K562 (cell line): Measurements from ENCODE around the gene DCAF11. TPM values are rescaled to one million over a fixed set of nuclear protein-coding genes. Genes with fewer than 3 reads are reported as not detected.

Source experiments
- CCNT2 ChIP-seq: IDR thresholded peaks from 2 replicates; pipeline ENCODE4 v1.6.1; 2011; ENCODE audit warnings: borderline replicate concordance, low read depth, mild to moderate bottlenecking, moderate library complexity, mixed read lengths, low read length; ENCODE audit not compliant: insufficient read length; ENCODE audit errors: extremely low read depth
- DACH1 ChIP-seq: fragments of 450-650 bp; IDR thresholded peaks from 2 replicates; pipeline ENCODE4 v1.6.1; 2018; ENCODE audit not compliant: partially characterized antibody
- HNRNPUL1 ChIP-seq: fragments of 200-400 bp; formaldehyde crosslinking; IDR thresholded peaks from 2 replicates; pipeline ENCODE4 v1.6.1; 2017; ENCODE audit warnings: low read length
- NELFE ChIP-seq: IDR thresholded peaks from 2 replicates; pipeline ENCODE4 v1.6.1; 2011; ENCODE audit warnings: mild to moderate bottlenecking; ENCODE audit not compliant: insufficient read depth, insufficient read length
- PBX2 ChIP-seq, 2 experiments: IDR thresholded peaks in 1 of 2; conservative IDR thresholded peaks in 1 of 2; 2 replicates each; pipeline ENCODE4 v1.6.1; 2016; ENCODE audit warnings: low read depth in 2 of 2, mild to moderate bottlenecking in 1 of 2, missing compliant biosample characterization in 1 of 2, missing genetic modification characterization in 1 of 2, moderate library complexity in 1 of 2
- POLR2AphosphoS2 ChIP-seq: IDR thresholded peaks from 2 replicates; pipeline ENCODE4 v1.6.1; 2012; ENCODE audit warnings: low read length, improper control_type of control experiment
- PTTG1 ChIP-seq: fragments of 450-650 bp; IDR thresholded peaks from 2 replicates; pipeline ENCODE4 v1.6.1; 2016; ENCODE audit warnings: low read depth, mild to moderate bottlenecking, missing genetic modification characterization, missing compliant biosample characterization
- RFX5 ChIP-seq: IDR thresholded peaks from 2 replicates; pipeline ENCODE4 v1.6.1; 2011; ENCODE audit warnings: low read depth, mild to moderate bottlenecking, improper control_type of control experiment, low read length
- SIN3B ChIP-seq: fragments of 450-650 bp; IDR thresholded peaks from 2 replicates; pipeline ENCODE4 v1.6.1; 2017; ENCODE audit warnings: low read depth, mild to moderate bottlenecking, moderate library complexity
- SMARCE1 ChIP-seq: fragments of 450-650 bp; IDR thresholded peaks from 2 replicates; pipeline ENCODE4 v1.7.1; 2016; ENCODE audit warnings: mild to moderate bottlenecking
- SRSF7 ChIP-seq: fragments of 200-400 bp; formaldehyde crosslinking; optimal IDR thresholded peaks from 2 replicates; pipeline ENCODE3; 2017; ENCODE audit warnings: mild to moderate bottlenecking, low read depth, low read length
- SRSF9 ChIP-seq: fragments of 200-400 bp; formaldehyde crosslinking; IDR thresholded peaks from 2 replicates; pipeline ENCODE4 v1.6.1; 2017; ENCODE audit warnings: low read depth, low read length, borderline replicate concordance
- TRIM24 ChIP-seq, 2 experiments: fragments of 450-650 bp; IDR thresholded peaks; 2 replicates each; pipeline ENCODE4 v1.6.1; 2016
- USF2 ChIP-seq: sonication (generic); formaldehyde crosslinking; IDR thresholded peaks from 2 replicates; pipeline ENCODE4 v1.5.0; 2020; ENCODE audit warnings: missing genetic modification reagents
- ZNF124 ChIP-seq: sonication (generic); formaldehyde crosslinking; IDR thresholded peaks from 2 replicates; pipeline ENCODE4 v1.8.1; 2022; ENCODE audit warnings: missing genetic modification reagents
- ZNF134 ChIP-seq: fragments of 250-450 bp; sonication (Bioruptor Pico); conservative IDR thresholded peaks from 2 replicates; pipeline ENCODE4 v1.4.0; 2020
- ZNF23 ChIP-seq: fragments of 250-450 bp; sonication (Bioruptor Pico); IDR thresholded peaks from 2 replicates; pipeline ENCODE4 v1.4.0; 2020; ENCODE audit warnings: mild to moderate bottlenecking
- polyA plus RNA-seq, 8 experiments: library from polyadenylated mRNA; depleted of rRNA in 4 of 8; stranded (reverse) in 5 of 8; unstranded in 3 of 8; fragments of >200 nt; fragmentation: Nextera tagmentation in 2 of 8; fragmentation: Illumina TruSeq in 1 of 8; extraction: Ambion mirVana in 2 of 8; extraction: Trizol in 1 of 8; gene quantifications; 2 replicates each; pipeline versions ENCODE4 v1.2.1 to v1.2.3, GENCODE V29; 2011 to 2014; ENCODE audit warnings: inconsistent platforms in 1 of 8, missing spikeins in 1 of 8
- total RNA-seq, 7 experiments: library from RNA; depleted of rRNA in 6 of 7; stranded (reverse); fragments of >200 nt in 6 of 7; fragmentation: Illumina TruSeq in 2 of 7; extraction: Trizol in 2 of 7; gene quantifications; 2 replicates each; pipeline versions ENCODE4 v1.2.1 to v1.2.3, GENCODE V29; 2011 to 2021; ENCODE audit warnings: low replicate concordance in 1 of 7
- TF ChIP-seq, protein P1 (sequence below): fragments of 250-450 bp; sonication (Bioruptor Pico); IDR thresholded peaks from 2 replicates; pipeline ENCODE4 v1.8.0; 2022; ENCODE audit warnings: inconsistent platforms, mild to moderate bottlenecking, moderate library complexity, borderline replicate concordance
- TF ChIP-seq, protein P2 (sequence below): IDR thresholded peaks from 3 replicates; pipeline ENCODE4 v1.6.1; 2011; ENCODE audit warnings: borderline replicate concordance, mild to moderate bottlenecking; ENCODE audit not compliant: insufficient read length, insufficient read depth
- TF ChIP-seq, protein P3 (sequence below): fragments of 450-650 bp; formaldehyde crosslinking; IDR thresholded peaks from 2 replicates; pipeline ENCODE4 v1.4.0; 2022; ENCODE audit warnings: mild to moderate bottlenecking, moderate library complexity

The DCAF11 gene
- total and polyA plus RNA-seq, 9 of the 15 experiments (the other 6 are each of a cell fraction or from before 2014, with no cell fraction given) = 8.5 to 46.2 (median 36.4) TPM

DNA sequence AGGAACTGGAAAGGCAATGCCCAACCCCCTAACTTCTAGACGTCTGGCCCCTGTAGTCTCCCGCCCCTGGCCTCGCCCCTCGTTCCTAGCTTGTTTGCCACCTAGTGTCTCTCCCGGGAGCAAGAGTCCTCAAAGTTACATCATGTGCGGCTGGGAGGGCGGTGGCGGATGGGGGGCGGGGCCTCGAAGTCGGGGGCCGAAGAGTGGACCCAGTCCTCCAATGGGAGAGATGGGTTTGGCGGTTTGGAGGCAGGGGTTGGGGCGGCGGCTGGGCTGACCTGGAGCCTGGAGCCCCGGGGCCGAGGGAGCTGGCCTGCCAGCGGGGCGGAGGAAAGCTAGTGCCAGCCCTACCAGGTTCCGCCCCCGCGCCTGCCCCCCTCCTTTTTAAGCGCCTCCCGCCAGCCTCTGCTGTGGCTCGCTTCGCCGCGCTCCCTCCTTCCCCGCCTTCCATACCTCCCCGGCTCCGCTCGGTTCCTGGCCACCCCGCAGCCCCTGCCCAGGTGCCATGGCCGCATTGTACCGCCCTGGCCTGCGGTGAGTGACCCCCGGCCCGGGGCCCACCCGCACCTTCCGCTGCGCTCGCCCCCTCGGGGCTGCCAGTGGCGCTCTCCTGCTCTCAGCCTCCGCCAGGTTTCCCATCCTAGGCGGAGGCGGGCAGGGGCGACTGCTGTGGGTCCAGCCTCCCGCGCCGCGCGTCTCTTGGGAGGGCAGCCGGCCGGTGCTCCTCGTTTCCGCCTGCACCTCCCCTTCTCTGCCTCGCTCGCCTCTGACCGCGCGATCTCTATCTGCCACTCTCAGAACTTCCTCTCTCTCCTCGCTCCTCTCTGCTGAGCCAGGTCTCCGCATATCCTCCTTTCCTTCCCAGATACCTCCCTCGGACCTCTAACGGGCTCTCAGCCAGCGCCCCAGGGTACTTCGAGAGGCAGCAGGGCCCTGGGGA is 20.4 kb upstream of the DCAF11 start, which contains the start of gene PCK2 (continued):
- TF ChIP-seq, protein P1, sequence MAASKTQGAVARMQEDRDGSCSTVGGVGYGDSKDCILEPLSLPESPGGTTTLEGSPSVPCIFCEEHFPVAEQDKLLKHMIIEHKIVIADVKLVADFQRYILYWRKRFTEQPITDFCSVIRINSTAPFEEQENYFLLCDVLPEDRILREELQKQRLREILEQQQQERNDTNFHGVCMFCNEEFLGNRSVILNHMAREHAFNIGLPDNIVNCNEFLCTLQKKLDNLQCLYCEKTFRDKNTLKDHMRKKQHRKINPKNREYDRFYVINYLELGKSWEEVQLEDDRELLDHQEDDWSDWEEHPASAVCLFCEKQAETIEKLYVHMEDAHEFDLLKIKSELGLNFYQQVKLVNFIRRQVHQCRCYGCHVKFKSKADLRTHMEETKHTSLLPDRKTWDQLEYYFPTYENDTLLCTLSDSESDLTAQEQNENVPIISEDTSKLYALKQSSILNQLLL = no peak
- TF ChIP-seq USF2 = no peak
- peak; percentile 53 for TF ChIP-seq CCNT2
- TF ChIP-seq ZNF23 (CRISPR knock-in tag) = no peak
- TF ChIP-seq SRSF7 = no peak
- 0 out of 2 replicates have a peak, but pooled peaks have one; percentile 26 for TF ChIP-seq SMARCE1
- peak; percentile 39; the same call in 1 of the 2 replicates for TF ChIP-seq SIN3B
- no peak for TF ChIP-seq HNRNPUL1
- TF ChIP-seq DACH1 = no peak
- TF ChIP-seq, protein P2, sequence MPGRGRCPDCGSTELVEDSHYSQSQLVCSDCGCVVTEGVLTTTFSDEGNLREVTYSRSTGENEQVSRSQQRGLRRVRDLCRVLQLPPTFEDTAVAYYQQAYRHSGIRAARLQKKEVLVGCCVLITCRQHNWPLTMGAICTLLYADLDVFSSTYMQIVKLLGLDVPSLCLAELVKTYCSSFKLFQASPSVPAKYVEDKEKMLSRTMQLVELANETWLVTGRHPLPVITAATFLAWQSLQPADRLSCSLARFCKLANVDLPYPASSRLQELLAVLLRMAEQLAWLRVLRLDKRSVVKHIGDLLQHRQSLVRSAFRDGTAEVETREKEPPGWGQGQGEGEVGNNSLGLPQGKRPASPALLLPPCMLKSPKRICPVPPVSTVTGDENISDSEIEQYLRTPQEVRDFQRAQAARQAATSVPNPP = no peak
- no peak for TF ChIP-seq SRSF9
- no peak for TF ChIP-seq ZNF134 (CRISPR knock-in tag)
- no peak for TF ChIP-seq RFX5
- no peak for TF ChIP-seq PBX2 (CRISPR knock-in tag; IDR thresholded peaks at IDR 0.05; ENCODE audit: low read depth)
- no peak for TF ChIP-seq PBX2 (tag; conservative IDR thresholded peaks at IDR 0.05; ENCODE audit: low read depth)
- peak; percentile 22; the same call in 1 of the 2 replicates for TF ChIP-seq POLR2AphosphoS2
- no peak for TF ChIP-seq ZNF124 (CRISPR knock-in tag)
- no peak for TF ChIP-seq NELFE
- 0 out of 4 replicates have a peak, but pooled peaks of 1 of the 2 experiments have one; percentile 19 for TF ChIP-seq TRIM24 (IDR thresholded peaks at IDR 0.05)
- TF ChIP-seq, protein P3, sequence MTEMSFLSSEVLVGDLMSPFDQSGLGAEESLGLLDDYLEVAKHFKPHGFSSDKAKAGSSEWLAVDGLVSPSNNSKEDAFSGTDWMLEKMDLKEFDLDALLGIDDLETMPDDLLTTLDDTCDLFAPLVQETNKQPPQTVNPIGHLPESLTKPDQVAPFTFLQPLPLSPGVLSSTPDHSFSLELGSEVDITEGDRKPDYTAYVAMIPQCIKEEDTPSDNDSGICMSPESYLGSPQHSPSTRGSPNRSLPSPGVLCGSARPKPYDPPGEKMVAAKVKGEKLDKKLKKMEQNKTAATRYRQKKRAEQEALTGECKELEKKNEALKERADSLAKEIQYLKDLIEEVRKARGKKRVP (CRISPR knock-in tag) = peak; percentile 97
- TF ChIP-seq PTTG1 (tag) = no peak
